22Rv1 (cell line): ENCODE data around the gene IFNA10.
"Not testable (repeated sequence)": the region's sequence is repeated elsewhere in the genome, so short reads cannot be mapped to it uniquely, and the experiment has no call there.

ENCODE experiments used
- CTCF ChIP-seq: fragments of 450-650 bp; IDR thresholded peaks from 2 replicates; pipeline ENCODE4 v1.5.1; 2017; ENCODE audit warnings: mild to moderate bottlenecking
- ZFX ChIP-seq: fragments of 450-650 bp; IDR thresholded peaks from 2 replicates; pipeline ENCODE4 v1.6.1; 2017; ENCODE audit warnings: antibody characterized with exemption, borderline replicate concordance

- not testable (repeated sequence) for TF ChIP-seq CTCF, ZFX
These were observed 4.8 kb downstream of the IFNA10 start, which contains the start of gene IFNA7 for GRCh38 chr9:21202105-21202504.
